Putamen (tissue), 1 donor: ENCODE results near the gene TSPAN17.
A peak's percentile ranks its signal among the peaks of the same experiment; 100 is the strongest.
"Not testable (repeated sequence)": the region's sequence is repeated elsewhere in the genome, so short reads cannot be mapped to it uniquely, and the experiment has no call there.

ENCODE experiments used
- DNase-seq: peaks from one replicate; pipeline ENCODE4 v3.0.0-alpha.2; 2016; ENCODE audit warnings: low spot score

The TSPAN17 gene

GRCh38 chr5:176680226-176680563 lies 32.9 kb downstream of the TSPAN17 start:
- no peak for DNase-seq

DNA sequence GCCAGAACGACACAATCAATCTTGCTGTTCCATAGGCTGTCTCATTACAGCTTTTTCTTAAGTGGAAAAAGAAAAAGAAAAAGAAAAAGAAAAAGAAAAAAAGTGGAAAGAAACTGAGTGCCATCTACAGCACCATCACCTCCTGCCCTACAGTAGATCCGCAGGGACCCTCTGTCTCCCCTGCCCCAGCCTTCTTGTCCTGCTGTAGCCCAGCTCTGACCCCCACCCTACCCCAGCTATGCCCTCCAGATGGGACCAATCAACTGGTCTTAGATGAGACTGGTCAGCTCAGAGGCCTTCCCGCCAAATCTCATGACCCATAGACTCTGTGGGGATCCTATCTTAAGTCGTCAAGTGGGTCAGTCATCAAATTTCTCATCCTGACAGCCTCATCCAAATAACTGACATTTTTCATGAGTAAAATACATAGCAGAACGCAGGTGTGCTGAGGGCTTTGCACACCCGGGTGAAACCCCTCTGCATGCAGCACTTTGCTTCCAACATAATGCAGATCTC lies 34.8 kb downstream of the TSPAN17 start:
- no peak for DNase-seq

GRCh38 chr5:176685010-176685409 lies 37.7 kb downstream of the TSPAN17 start:
- no peak for DNase-seq

GRCh38 chr5:176687247-176687646 lies 40.0 kb downstream of the TSPAN17 start:
- DNase-seq = no peak

- no peak for DNase-seq
Observed at GRCh38 chr5:176687881-176688280, 40.6 kb downstream of the TSPAN17 start.

- no peak for DNase-seq
Observed at GRCh38 chr5:176690911-176691310, 43.6 kb downstream of the TSPAN17 start.

- DNase-seq = no peak
Observed at GRCh38 chr5:176691524-176691923, 44.2 kb downstream of the TSPAN17 start.

- DNase-seq = no peak
Observed at GRCh38 chr5:176692326-176692725, 45.0 kb downstream of the TSPAN17 start.

- DNase-seq = no peak
Observed at GRCh38 chr5:176692839-176693476, 45.7 kb downstream of the TSPAN17 start.

- no peak for DNase-seq
Observed at GRCh38 chr5:176693477-176693851, 46.2 kb downstream of the TSPAN17 start.

DNA sequence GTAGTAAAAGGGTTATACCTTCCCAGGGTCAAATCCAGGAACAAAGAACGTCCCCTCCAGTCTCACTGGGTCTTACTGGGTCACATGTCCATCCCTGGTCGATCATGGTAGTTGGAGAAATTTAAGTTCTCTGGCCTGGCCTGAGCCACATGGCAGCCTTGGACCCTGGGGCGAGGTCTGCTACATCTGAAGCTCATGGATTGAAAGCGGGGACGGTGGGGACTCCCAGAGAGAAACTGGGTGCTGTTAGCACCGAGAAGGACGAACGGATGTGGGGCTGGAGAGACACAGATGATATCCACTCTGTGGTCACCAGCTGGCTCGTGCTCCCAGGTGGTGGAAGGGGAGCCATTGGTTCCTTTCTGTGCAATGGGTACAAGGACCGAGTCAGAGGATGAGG lies 46.9 kb downstream of the TSPAN17 start:
- no peak for DNase-seq

- no peak for DNase-seq
Observed at GRCh38 chr5:176694631-176695030, 47.3 kb downstream of the TSPAN17 start.

GRCh38 chr5:176695073-176695472 lies 47.8 kb downstream of the TSPAN17 start:
- DNase-seq = no peak

DNA sequence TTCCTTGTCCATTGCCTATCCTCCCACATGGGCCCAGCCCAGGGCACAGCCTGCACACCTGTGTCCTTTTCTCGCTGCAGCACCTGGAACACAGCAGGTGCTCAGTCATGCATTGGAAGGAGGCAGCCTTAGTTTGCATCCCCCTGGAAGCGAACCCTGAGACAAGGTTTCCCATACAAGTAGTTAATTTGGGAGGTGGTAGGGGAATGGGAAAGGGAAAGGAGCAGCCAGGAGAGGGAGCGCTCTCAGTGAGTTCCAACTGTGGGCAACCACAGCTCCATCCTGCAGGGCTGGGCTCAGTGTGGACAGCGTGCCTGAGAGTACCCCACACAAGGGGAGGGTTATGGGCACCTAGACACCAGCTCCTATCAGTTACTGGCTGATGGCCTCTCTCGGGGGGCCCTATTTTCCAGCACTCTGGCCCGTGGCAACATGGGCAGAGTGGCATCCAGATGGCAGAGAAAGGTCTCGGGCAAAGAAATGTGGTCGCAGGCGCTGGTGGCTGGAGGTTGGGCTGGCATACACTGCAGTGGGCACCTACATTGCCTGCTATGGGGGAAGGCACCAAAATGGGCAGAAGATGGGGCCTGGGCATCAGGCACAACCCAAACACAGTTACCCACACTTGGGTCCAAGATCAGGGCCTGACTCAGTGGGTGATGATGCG lies 50.1 kb downstream of the TSPAN17 start:
- no peak for DNase-seq

- no peak for DNase-seq
Observed at GRCh38 chr5:176697934-176698538, 50.8 kb downstream of the TSPAN17 start.

DNA sequence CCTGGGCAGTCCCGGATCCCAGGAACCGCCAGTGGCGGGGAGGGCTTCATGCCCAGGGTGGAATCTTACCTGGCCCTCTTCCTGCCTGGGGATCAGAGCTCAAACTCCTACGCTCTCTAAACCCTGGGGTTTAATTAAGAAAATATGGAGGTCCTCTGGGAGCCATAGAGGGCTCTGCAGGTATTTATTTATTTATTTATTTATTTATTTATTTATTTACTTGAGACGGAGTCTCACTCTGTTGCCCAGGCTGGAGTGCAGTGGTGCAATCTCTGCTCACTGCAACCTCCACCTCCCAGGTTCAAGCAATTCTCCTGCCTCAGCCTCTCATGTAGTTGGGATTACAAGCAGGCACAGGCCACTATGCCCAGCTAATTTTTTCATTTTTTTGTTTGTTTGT lies 52.2 kb downstream of the TSPAN17 start:
- not testable (repeated sequence) for DNase-seq

DNA sequence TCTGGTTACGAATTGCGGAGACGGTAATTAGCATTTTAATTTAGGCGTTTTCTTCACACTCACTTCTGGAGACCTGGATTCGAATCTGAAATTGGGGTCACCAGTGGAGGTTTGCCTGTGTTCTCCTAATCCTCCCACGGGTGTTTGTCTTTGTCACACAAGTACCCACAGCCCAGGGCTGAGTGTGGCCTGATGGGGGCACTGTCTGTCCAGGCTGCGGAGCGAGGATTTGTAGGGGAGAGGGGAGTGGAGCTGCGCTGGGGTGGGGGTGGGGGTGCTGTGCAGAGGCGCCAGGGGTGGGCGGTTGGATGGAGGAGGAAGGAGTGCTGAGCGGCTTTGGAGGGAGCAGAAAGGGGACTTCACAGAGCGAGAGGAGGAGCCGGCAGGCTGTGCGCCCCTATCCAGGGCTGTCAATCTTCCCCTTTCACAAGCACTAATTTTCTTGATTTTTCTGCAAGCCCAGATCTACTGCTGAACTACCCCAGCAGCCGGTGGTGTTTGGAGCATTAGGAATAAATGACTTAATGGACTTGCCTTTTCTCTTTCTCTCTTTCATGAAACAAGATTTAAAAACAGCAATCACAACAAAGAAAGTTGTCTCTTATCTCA lies 53.1 kb downstream of the TSPAN17 start:
- peak; percentile 29 for DNase-seq

DNA sequence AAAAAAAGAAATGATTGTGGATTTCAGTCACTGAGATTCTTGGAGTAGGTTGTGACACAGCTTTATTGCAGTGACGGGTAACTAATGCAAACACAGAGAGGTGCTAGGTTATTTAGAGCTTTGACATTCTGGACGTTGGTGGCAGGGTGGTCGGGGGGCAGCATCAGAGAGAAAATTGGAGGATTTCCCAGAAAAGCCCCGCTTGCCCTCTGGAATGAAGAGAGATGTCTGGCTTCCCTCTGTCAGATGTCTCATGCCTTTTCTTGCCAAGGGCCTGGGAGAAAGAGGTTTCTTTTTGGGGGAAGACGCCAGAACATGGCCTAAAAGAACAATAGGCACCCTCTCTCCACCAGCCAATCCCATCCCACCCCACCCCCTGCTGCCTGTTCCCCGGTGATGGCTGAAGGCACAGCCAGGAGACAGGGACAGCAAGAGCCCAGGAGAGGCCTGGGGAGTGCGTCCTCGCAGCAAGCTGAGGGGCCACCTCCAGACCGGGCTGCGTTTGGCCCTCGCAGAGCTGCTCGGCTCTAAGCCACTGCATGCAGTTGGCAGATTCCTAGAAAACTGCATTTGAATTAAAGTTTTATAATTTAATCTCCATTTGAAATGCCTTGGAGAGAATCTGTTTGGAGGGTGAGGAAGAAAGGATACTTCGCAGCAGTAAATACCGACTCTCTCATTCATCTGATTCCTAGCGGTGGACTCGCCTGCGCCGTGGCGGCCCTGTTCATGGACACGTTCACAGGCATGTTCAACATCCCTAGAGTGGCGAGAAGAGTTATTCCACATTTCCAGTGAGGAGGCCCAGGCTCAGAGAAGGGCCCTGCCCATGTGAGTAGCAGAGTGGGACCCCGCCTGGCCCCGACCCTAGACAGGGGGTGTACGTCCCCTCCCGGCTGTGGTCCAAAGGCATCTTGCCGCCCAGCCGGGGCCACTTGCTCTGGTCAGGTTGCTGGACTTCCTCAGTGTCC lies 55.7 kb downstream of the TSPAN17 start:
- DNase-seq = no peak

- no peak for DNase-seq
Observed at GRCh38 chr5:176703857-176704256, 56.6 kb downstream of the TSPAN17 start.

DNA sequence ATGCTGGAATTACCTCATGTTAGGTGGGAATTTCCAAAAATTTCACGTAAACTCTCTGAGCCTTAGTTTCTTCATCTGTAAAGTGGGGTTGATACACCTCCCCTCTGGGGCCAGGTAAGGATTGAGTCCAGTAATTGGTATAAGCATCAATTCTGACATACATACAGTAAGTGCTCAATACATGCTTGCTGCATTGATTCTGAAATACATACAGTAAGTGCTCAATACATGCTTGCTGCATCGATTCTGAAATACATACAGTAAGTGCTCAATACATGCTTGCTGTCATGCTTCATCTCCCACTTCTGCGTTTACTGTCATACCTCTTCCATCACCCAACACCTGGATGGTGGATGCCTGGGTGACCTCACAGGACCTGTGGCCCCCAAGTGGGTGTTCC lies 57.1 kb downstream of the TSPAN17 start:
- no peak for DNase-seq

GRCh38 chr5:176704817-176705216 lies 57.5 kb downstream of the TSPAN17 start:
- DNase-seq = no peak
